ENCODE results near the gene CPT2. TPM values are rescaled to one million over a fixed set of nuclear protein-coding genes. Genes with fewer than 3 reads are reported as not detected.

Gene CPT2
- total and polyA plus RNA-seq, 9 of the 15 experiments (the other 6 are each of a cell fraction or from before 2014, with no cell fraction given) = 7.6 to 25.1 (median 16.8) TPM

DNA sequence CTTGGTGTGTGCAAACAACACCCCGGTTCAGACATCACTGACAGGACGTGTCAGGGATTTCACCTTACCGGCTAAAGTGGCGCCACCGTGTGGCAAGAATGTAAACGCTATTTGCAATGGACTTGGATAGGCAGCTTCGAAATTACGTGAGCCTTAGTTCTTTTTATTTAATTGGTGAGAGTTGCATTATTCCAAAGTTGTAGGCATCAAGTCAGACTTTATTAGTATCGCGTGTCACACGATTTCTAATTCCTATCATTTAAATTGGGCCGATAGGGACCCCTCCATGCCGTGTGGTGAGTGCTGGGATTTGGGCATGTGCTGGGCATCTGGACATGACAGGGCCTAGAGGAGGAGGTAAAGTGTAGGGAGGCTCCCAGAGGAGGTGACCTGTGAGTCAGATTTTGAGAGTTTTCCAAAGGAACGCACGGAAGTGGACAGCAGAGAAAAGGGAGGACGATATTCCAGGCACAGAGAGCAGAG lies 14.5 kb upstream of the CPT2 start (continued):
- TF ChIP-seq, protein P1, sequence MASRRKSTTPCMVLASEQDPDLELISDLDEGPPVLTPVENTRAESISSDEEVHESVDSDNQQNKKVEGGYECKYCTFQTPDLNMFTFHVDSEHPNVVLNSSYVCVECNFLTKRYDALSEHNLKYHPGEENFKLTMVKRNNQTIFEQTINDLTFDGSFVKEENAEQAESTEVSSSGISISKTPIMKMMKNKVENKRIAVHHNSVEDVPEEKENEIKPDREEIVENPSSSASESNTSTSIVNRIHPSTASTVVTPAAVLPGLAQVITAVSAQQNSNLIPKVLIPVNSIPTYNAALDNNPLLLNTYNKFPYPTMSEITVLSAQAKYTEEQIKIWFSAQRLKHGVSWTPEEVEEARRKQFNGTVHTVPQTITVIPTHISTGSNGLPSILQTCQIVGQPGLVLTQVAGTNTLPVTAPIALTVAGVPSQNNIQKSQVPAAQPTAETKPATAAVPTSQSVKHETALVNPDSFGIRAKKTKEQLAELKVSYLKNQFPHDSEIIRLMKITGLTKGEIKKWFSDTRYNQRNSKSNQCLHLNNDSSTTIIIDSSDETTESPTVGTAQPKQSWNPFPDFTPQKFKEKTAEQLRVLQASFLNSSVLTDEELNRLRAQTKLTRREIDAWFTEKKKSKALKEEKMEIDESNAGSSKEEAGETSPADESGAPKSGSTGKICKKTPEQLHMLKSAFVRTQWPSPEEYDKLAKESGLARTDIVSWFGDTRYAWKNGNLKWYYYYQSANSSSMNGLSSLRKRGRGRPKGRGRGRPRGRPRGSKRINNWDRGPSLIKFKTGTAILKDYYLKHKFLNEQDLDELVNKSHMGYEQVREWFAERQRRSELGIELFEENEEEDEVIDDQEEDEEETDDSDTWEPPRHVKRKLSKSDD (conservative IDR thresholded peaks at IDR 0.05; ENCODE audit: low read length) = no peak
- no peak for TF ChIP-seq HDGF (IDR thresholded peaks at IDR 0.05)
- no peak for TF ChIP-seq HMG20A (CRISPR knock-in tag; conservative IDR thresholded peaks at IDR 0.05)
- no peak for TF ChIP-seq GABPA (tag; conservative IDR thresholded peaks at IDR 0.05; ENCODE audit: low read depth)
- no peak for TF ChIP-seq PML (IDR thresholded peaks at IDR 0.05; ENCODE audit: low read length)
- TF ChIP-seq, protein P2, sequence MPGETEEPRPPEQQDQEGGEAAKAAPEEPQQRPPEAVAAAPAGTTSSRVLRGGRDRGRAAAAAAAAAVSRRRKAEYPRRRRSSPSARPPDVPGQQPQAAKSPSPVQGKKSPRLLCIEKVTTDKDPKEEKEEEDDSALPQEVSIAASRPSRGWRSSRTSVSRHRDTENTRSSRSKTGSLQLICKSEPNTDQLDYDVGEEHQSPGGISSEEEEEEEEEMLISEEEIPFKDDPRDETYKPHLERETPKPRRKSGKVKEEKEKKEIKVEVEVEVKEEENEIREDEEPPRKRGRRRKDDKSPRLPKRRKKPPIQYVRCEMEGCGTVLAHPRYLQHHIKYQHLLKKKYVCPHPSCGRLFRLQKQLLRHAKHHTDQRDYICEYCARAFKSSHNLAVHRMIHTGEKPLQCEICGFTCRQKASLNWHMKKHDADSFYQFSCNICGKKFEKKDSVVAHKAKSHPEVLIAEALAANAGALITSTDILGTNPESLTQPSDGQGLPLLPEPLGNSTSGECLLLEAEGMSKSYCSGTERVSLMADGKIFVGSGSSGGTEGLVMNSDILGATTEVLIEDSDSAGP (CRISPR knock-in tag; IDR thresholded peaks at IDR 0.05) = 0 out of 2 replicates have a peak, but pooled peaks have one; percentile 39
- TF ChIP-seq TBP (optimal IDR thresholded peaks at IDR 0.05; ENCODE audit: low read depth, low read length) = peak; percentile 33
- TF ChIP-seq, protein P3, sequence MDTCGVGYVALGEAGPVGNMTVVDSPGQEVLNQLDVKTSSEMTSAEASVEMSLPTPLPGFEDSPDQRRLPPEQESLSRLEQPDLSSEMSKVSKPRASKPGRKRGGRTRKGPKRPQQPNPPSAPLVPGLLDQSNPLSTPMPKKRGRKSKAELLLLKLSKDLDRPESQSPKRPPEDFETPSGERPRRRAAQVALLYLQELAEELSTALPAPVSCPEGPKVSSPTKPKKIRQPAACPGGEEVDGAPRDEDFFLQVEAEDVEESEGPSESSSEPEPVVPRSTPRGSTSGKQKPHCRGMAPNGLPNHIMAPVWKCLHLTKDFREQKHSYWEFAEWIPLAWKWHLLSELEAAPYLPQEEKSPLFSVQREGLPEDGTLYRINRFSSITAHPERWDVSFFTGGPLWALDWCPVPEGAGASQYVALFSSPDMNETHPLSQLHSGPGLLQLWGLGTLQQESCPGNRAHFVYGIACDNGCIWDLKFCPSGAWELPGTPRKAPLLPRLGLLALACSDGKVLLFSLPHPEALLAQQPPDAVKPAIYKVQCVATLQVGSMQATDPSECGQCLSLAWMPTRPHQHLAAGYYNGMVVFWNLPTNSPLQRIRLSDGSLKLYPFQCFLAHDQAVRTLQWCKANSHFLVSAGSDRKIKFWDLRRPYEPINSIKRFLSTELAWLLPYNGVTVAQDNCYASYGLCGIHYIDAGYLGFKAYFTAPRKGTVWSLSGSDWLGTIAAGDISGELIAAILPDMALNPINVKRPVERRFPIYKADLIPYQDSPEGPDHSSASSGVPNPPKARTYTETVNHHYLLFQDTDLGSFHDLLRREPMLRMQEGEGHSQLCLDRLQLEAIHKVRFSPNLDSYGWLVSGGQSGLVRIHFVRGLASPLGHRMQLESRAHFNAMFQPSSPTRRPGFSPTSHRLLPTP (IDR thresholded peaks at IDR 0.05; ENCODE audit: borderline replicate concordance, extremely low read depth, insufficient read length) = no peak
- TF ChIP-seq KAT7 (CRISPR knock-in tag; IDR thresholded peaks at IDR 0.05; ENCODE audit: borderline replicate concordance) = no peak
- peak; percentile 69 for TF ChIP-seq KLF16 (IDR thresholded peaks at IDR 0.05)
- peak; percentile 100 for TF ChIP-seq TEAD1 (CRISPR knock-in tag; IDR thresholded peaks at IDR 0.05)
- no peak for TF ChIP-seq GATAD2B (IDR thresholded peaks at IDR 0.05; ENCODE audit: borderline replicate concordance)
- no peak for TF ChIP-seq SMAD4 (CRISPR knock-in tag; conservative IDR thresholded peaks at IDR 0.05)
- TF ChIP-seq KLF10 (CRISPR knock-in tag; IDR thresholded peaks at IDR 0.05) = no peak
- TF ChIP-seq ZKSCAN3 (CRISPR knock-in tag; IDR thresholded peaks at IDR 0.05) = no peak
- TF ChIP-seq CSDE1 (IDR thresholded peaks at IDR 0.05) = no peak
